HG03469 (cell line): ENCODE data around the gene OSBPL5.

Source experiments
- ATAC-seq: cut with Tn5 transposase; IDR thresholded peaks from one replicate; pipeline ENCODE4 v1.9.1; 2021; ENCODE audit warnings: mild to moderate bottlenecking, moderate library complexity, moderate number of reproducible peaks; ENCODE audit not compliant: unreplicated experiment

OSBPL5 gene

DNA sequence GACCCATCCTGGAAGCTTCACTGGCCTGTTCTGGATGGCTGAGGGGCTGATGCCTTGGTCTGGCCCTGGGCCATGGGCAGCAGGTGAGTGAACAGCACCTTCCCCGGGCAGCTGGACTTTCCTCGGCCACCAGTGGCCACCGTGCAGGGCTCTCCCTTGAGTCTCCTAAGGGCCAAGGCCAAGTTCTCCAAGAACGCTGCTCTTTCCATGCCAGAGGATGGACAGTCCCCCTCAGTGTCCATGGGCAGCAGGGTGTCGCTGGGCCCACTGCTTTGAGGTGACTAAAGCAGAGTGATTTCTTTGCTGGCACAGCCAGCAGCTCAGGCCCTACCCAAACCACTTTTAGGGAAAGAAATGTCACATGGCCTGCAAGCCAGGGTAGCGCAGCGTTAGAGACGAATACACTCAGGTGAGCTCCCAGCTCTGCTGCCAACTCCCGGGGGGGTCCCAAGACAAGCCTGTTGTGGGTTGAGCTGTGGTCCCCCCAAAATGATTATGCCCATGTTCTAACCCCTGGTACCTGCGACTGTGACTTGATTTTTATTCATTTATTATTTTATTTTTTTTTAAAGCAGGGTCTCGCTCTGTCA is 104.6 kb downstream of the OSBPL5 start:
- no peak for ATAC-seq

DNA sequence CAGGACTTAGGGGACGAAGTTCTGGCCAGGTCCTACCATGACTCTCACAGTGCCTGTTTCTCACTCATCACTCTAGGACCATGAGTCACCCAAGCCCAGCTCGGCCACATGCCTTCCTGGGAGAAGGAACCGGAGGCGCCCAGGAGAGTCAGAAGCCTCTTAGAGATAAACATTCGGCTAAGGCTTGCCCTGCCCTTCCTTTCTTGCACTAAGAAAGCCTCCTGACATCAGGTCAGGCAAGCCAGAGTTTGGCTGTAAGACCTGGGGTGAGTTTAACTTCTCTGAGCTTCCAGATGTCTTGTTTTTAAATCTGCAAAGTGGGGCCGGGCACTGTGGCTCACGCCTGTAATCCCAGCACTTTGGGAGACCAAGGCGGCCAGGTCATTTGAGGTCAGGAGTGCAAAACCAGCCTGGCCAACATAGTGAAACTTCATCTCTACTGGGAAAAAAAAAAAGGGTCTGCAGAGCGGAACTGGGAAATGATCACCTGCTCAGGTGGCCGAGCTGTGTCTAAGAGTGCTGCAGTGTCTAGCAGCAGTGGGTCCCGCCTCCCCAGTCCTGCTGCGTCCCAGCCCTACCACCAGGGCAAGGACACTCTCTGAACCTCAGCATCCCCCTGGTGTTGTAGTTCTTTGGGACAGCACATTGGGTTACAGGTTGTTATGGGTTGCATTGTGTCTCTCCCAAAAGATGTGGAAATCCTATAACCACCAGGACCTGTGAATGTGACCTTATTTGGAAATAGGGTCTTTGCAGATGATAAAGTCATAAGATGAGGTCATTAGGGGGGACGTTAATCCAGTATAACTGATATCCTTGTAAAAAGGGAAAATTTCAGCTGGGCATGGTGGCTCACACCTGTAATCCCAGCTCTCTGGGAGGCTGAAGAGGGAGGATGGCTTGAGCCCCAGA is 106.1 kb downstream of the OSBPL5 start:
- ATAC-seq = no peak

DNA sequence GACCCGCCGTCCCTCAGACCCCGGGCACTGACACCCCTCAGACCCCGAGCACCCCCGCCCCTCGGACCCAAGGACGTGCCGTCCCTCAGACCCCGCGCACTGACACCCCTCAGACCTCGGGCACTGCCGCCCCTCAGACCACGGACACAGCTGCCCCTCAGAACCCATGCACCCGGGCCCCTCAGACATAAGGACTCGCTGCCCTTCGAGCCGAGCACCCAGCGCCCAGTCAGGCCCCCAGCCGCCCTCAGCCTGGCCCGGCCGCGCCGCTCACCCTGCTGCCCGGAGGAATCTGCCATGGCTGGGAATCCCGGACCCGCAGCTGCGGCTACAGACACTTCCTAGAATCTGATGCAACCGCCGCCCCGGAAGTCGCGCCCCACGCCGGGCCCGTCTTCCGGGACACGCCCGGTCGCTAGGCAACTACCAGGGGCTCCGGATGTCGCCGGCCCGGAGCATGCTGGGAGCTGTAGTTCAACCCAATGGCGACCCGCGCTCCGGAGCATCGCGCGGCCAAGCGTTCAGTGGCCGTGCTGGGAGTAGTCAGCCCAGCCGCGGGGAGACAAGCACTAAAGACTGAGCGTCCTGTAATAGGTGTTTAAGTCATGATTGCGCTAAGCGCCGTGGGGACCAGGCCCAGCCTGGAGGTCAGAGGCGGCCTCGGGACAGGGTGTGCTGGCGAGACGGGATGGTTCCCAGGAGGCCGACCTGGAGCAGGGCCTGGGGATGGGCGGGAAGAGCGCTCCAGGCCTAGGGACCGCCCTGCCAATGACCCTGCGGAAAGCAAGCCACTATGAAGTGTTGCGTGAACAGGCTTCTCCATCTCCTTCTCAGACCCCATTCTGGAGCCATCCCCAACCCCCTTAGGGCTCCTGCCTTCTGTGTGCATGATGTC is 107.8 kb downstream of the OSBPL5 start, which contains the start of gene CARS1:
Gene CARS1, minus strand, starts transcription at position 355 of the 895 bp plus-strand sequence. Its CDS starts 56 bp downstream, at position 299.
- ATAC-seq = peak; percentile 90

DNA sequence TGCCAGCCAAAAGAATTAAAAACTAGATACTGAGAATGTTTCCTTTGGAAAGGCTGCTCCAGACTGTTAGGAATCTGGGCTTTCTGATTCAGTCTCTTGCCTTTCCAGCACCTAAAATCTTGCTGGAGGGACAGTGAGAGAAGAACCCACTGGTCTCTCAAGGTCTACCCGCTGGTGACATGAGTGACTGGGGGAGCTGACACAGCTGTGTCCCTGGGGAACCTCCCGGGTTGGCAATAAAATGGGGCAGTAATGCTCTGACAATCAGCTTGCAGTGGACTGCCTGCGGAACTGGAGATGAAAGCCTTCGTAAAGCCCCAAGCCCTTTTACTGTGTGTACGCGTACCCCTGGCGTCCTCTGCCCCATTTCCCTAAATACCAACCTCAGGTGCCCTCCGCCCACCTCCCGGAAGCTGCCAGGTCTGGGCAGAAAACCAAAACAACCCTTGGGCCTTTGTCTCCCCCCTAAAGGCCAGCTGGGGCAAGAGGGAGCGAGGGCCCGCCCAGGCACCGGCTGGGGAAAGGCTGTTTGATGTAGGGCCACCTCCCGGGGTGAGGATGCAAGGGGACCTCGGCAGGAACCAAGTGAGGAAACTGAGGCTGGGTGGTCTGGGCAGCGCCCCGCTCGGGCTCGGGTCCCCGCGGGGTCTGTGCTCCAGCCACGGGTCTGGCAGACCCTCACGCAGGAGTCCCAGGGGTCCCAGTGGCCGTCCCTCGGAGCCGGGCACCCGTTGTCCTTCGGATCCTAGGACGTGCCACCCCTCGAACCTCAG is 108.6 kb downstream of the OSBPL5 start:
- ATAC-seq = no peak

DNA sequence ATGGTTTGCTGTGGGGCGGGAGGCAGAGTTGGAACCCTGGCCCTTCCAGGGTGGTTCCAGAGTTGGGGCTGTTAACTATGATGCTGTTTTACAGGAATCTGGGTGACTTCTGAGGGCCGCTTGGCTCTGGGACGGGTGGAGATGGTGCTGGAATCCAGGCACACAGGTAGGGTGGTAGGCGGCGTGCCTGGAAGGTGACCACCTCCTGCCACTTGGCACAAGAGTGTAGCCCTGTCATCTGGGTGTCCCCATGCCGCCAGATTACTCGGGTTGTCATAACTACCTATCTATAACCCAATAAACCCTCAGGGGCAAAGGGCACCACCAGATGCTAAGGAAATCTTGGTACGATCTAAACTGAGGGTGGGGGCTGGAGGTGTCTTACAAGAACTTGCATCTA is 109.2 kb downstream of the OSBPL5 start:
- ATAC-seq = no peak

DNA sequence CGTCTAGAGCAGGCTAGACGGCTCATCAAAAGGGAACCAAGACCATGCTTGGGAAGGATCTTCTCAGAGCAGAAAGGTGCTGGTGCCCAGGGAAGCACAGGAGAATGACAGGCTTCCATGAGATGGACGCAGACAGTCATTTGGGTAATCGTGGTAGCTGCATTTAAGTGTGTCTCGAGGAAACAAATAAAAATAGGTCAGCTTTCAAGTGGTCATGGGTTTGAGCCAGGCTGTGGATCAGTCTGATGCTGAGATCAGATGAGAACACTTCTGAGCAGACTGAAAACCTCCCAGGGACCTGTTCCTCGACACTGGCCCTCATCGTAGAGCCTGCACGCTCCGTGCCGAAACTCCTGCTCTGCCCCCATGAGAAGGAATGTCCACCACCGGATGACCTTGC is 112.5 kb downstream of the OSBPL5 start:
- ATAC-seq = no peak

DNA sequence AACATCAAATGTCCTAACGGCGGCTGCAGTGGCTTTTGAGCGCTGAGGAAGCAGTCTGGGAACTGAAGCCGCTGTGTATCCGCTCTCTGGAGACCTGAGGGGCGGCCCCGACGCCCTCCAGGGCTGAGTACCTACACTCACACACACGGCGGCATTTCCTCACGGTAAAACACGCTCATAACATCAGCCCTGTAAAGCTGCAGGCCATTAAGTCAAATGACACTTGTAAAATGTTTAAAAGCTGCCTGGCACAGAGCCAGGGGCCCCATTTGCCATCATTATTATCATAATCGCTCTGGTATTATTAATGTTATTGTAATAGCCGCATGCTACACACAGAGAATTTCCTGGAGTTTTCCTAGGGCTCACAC is 113.0 kb downstream of the OSBPL5 start:
- ATAC-seq = no peak

DNA sequence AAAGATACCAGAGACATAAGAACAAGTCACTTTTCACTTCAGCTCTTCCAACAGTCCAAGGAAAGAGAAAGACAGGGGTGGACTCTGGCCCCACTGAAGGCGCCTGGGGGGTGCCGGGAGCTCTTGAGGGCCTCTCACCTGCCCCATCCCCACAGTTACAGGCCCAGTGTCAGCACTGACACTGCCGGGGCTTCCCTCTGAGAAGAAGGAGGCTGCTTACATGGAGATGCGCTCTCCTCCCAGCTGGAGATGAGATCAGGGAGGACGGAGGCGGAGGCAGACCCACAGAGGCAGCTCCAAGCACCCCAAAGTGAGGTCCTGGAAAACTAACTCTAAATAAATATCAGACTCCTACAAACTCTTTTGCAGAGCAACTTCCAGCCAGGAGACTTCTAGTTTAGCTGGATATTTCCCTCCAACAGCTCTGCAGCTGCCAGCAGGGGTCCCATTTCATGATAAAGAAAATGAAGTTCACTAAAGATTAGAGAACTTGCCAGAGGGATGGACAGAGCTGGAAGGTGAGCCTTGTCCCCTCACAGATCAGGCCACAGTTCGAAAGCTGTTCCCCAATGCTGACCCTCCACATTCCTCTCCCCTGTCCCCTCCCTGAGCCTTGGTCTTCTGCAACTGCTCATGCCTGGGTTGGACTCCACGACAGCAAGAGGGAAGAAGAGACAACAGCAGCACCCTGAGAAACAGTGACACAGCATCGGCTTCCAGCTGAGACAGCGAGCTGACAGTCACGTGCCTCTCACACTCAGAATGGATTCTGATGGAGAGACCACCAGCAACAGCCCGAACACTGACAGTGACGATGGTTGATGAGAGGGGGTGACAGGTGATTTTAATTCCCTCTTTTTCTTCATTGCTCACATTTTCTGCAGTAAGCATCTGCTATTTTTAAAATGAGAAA is 113.7 kb downstream of the OSBPL5 start:
- no peak for ATAC-seq

DNA sequence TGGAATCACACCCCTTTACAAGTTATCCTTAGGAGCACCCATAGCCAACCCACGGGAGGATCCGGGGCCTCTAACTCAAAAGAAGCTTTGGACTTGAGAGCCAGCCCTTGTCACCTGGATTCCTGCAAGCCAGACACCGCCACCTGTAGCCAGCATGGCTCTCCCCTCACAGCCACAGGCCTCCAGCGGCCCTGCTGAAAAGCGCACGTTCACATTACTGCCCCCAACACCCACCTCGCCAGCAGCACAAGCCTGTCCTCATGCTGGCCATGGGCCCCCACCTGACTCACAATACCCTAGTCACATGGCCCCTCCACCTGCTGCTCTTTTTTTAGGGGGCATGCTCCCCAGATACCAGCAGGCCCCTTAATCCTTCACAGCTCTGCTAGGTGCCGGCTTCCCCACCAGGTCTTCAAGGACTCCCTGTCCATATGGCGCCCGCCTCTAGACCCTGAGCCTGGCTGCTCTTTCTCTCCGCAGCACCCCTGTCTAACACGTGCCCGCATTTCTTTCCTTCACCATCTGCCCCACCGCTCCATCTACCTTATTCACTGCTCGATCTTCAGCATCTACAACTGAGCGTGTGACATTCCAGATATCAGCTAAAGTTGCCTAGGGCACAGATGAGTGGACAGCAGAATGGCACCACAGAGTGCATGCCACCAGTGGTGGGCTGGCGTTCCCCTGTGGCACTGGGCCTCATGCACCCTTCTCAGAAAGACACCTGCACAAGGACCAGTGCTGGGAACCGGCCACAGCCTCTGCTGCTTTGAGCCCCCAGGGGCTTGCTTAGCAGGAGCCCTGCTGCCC is 114.5 kb downstream of the OSBPL5 start:
- no peak for ATAC-seq

DNA sequence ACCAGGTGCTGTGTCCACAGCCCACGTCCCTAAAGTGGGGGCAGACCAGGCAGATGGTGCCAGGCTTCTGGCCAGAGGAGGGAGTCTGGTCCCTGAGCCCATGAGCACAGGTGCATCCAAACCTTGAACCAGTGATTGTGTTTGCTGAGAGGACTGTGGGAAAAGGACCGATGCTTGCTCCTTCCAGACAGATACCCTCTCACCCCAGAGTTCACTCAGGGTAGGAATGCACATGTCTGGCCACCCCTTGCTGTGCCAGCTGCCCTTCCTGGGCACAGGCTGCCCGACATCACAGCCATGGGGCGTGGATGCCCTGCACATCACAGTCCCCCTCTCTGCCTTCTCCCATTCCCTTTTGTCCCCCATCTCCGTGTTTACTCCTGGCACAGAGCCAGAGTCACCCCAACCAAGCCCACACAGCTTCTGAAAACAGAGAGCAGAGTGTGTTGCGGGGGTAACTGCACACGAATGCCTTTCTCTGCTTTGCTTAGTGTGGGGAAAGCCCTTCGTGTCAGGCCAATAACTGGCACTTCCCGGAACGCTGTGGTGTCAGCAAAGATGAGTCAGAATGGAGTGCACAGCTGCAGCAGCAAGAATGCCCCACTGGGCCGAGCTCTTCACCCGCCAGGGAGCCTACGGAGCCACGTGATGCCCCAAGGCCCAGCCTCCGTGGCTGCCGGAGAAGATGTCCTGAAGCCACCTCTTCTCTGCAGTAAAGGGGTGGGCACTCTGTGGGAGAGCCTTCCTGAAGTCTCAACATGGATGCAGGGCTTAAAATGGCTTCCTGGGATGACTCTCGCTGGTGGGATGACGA is 115.5 kb downstream of the OSBPL5 start:
- ATAC-seq = peak; percentile 80

DNA sequence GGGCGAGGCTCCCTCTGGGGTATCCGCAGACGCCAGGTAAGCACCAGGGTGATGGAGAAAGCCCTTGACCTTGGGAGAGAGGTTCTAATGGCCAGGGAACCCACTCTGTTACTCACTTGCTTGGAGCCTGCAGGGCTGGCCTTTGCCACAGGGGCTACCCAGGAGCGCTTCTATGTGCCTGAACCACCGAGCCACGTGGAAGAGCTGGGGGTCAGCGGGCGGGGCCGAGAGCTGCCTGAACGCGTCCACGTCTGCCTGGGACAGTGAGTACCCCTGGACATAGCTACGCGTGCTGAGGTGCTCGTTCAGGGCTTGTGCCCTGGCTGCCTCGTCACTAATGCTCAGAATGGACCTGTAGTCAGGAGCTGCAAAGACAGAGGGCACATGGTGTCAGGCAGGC is 117.5 kb downstream of the OSBPL5 start:
- no peak for ATAC-seq

DNA sequence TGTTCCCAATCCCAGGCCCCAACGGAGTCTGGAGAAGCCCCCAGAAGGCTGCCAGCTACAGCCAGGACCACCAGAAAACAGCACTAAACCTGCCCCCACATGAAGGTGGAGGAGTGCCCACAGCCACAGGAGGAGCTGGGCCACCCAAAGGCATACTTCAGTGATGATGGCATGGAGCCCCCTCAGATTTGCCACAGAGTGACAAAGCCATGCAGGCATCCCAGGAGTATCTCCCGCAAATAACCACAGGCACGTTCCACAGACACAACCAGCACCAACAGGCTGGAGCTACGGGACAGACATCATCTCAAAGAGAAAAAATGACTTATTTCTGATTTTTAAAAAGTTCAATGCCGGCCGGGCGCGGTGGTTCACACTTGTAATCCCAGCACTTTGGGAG is 118.5 kb downstream of the OSBPL5 start:
- no peak for ATAC-seq

DNA sequence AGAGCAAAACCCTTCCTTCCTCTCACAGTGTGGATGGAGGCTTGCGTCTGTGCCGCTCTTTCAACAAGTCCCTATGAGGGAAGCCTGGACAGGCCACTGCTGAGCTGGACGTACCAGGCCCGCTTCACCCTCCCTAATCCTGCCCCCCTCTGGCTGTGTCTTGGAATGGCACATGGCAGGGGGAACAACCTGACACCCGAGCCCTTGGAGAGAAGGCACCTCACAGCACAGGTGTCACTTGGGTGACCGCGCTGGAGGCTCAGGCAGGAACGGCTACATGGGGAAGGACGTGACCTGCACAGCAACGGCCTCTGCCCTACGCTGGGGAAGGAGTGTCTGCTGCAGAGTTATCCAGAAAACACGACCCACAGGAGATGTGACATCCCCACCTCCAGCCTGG is 118.9 kb downstream of the OSBPL5 start:
- ATAC-seq = no peak

DNA sequence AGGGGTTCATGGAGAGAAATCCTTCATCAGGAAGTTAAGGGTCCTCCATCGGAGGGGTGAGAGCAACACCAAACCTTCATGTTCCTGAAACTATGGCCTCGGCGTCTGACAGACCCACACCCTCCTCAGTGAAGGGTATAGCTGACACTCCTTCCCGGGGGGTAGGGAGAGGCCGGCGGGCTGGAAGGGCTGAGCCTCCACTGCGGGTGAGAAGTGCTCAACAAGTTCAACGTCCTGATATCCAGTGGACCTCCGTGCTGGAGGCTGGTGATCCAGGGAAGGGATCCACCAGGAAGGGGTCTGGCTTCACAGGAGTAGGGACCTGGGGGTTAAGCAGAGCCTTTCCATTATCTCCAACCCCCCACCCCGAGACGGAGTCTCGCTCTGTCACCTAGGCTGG is 120.2 kb downstream of the OSBPL5 start:
- ATAC-seq = no peak

DNA sequence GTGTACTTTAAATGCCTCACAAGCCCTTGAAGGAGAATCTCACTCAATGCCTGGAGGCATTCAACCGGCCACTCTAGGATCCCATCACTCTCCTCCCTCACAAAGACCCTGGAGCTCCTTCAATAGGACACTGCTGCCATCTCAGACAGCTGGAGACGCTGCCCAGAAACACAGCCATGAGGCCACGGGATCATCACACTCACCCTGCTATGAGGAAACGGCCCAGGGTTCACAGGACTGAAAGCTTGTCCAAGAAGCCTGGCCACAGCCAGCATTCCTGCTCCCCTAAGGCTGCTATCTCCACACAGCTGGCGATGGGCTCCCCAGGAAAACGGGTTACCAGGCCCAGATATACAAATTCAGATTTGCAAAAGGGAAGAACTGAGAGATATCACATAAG is 121.1 kb downstream of the OSBPL5 start:
- no peak for ATAC-seq

DNA sequence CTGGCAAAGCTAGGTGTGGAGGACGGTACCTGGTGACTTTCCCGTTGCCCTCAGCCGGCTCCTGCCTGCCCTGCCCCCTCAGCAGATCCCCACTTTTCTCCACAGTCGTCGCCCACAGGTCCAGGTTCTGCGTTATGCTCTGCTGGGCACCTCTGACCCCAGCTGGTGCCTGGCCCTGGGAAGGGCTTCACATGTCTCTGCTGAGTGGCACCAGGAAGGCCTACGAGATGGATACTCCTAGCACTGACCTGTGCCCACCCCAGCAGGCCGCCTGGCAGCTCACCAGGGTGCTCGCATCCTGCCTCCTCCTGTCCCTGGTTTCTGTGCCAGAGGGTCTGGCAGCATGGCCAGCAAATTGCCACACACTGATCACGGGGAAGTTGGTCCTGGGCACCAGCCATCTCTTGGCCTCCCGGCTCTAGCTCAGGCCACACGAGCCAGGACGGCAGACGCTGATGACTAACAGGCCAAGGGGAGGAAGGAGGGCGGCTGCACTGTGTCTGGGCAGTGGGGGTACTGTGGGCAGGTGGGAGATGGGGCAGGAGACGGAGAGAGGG is 121.7 kb downstream of the OSBPL5 start:
- no peak for ATAC-seq

DNA sequence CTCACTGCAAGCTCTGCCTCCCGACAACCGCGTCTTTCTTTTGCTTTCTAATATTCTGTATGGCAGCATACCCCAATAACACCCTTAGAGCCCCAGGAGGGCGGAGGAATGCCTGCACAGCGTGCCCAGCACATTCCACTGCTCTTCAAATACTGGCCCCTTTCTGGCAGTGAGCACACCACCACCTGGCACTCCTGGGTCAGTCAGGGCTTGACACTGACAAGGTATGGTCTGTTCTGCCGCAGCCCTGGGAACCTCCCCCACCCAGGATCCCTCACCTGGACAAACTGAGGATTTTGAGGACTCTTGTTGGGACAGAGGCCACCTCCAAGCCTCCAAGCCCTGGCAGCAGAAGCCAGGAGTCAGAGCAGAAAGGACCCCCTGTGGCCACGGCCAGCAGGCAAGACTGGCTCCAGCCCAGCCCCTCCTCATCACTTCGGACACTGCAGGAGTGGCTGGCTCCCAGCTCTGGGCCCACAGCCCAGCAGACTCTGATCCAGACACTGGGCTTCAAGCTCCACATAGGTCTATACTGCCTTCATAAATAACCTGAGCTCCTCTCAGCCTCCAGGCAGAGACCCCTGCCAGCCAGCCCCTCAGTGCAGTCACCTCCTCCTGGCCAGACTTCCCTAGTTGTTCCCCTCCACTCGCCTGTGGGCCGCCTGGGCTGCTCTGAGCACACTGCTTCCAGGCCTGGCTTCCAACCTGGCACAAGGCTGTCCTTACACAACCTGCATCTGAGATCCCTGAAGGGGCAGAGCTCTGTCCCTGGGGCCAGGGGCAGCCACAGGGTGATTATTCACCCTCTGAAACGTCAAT is 122.4 kb downstream of the OSBPL5 start:
- no peak for ATAC-seq
